NB4 (cell line): ENCODE measurements around the gene ERCC5.
A peak's percentile ranks its signal among the peaks of the same experiment; 100 is the strongest.

Experiments used
- POLR2A ChIP-seq: IDR thresholded peaks from 2 replicates; pipeline ENCODE4 v1.6.1; 2011; ENCODE audit warnings: mild to moderate bottlenecking; ENCODE audit not compliant: insufficient read length; ENCODE audit errors: extremely low read depth
- TF ChIP-seq, protein P1 (sequence below): IDR thresholded peaks from one replicate; pipeline ENCODE4 v1.5.1; 2012; ENCODE audit warnings: low read depth, low read length

DNA sequence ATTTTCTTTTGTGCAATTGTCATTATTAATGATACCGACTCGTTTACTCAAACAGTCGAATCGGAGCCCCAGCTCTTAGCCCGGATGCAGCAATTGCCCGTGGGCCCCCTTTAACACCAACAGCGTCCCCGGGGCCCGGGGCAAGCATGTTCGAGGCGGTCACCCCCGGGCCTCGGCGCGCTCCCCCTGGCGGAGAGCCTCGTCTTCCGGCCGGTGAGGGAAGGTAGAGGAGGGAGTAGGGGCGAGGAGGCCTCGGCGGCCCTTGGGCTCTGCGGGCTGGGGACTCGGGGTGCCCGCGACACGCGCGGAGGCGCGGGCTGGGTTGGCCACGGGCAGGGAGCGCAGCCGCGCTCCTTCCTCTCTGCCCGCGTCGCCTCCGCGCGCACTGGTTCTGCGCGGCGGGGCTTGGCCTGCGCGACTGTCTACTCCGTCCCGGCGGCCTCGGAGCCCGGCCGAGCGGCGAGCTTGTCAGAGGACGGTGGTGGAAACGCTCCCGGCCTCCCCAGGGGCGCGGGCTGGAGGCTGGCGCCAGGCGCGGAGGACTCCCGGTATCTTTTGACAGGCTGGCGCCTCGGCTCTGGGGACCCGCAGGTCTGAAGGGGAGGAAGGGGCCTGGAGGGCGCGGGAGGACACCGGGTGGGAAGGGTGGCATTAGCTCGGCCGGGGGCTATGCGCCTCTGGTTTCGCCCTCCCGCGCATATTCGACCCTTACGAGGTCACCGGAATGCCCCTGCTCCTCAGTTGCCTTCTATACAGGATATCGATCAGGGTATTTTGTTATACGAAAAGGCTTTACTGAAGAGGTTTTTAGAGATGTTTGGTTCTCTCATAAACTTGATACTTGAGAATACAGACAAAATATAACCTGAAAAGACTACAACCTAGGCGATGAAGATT lies 45.4 kb upstream of the ERCC5 start:
- TF ChIP-seq, protein P1, sequence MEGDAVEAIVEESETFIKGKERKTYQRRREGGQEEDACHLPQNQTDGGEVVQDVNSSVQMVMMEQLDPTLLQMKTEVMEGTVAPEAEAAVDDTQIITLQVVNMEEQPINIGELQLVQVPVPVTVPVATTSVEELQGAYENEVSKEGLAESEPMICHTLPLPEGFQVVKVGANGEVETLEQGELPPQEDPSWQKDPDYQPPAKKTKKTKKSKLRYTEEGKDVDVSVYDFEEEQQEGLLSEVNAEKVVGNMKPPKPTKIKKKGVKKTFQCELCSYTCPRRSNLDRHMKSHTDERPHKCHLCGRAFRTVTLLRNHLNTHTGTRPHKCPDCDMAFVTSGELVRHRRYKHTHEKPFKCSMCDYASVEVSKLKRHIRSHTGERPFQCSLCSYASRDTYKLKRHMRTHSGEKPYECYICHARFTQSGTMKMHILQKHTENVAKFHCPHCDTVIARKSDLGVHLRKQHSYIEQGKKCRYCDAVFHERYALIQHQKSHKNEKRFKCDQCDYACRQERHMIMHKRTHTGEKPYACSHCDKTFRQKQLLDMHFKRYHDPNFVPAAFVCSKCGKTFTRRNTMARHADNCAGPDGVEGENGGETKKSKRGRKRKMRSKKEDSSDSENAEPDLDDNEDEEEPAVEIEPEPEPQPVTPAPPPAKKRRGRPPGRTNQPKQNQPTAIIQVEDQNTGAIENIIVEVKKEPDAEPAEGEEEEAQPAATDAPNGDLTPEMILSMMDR: peak; percentile 73
- TF ChIP-seq POLR2A: peak; percentile 44
